Measurements from ENCODE around the gene PID1.

DNA sequence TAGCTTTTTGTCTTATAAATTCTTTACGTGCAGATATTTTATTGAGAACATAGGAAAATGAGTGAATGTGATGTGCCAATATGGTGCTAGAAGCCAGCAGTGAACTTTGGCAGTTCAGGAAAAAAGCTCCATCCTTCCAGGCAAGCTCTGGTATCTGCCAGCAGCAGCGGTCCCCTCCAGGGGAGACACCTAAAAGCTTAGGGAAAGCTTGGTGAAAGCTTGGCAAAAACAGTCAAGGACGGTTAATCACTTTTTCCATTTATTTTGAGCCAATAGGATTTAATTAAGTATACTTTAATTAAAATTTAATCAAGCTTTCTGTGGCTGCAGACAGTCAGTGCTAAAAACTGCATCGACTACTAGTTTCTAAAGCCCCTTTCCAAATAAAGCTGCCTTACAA is 60.4 kb downstream of the PID1 start:
- TF ChIP-seq, protein P1, sequence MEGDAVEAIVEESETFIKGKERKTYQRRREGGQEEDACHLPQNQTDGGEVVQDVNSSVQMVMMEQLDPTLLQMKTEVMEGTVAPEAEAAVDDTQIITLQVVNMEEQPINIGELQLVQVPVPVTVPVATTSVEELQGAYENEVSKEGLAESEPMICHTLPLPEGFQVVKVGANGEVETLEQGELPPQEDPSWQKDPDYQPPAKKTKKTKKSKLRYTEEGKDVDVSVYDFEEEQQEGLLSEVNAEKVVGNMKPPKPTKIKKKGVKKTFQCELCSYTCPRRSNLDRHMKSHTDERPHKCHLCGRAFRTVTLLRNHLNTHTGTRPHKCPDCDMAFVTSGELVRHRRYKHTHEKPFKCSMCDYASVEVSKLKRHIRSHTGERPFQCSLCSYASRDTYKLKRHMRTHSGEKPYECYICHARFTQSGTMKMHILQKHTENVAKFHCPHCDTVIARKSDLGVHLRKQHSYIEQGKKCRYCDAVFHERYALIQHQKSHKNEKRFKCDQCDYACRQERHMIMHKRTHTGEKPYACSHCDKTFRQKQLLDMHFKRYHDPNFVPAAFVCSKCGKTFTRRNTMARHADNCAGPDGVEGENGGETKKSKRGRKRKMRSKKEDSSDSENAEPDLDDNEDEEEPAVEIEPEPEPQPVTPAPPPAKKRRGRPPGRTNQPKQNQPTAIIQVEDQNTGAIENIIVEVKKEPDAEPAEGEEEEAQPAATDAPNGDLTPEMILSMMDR (IDR thresholded peaks at IDR 0.05) = no peak
- no peak for TF ChIP-seq POLR2A (IDR thresholded peaks at IDR 0.05)
- TF ChIP-seq POLR2AphosphoS5 (IDR thresholded peaks at IDR 0.05) = no peak
